GM12865 (cell line): ENCODE results near the gene SCG3.
"Not testable (repeated sequence)": the region's sequence is repeated elsewhere in the genome, so short reads cannot be mapped to it uniquely, and the experiment has no call there.

Experiments used
- DNase-seq: peaks from one replicate; pipeline ENCODE4 v3.0.0; 2010; ENCODE audit warnings: low read depth
- H3K4me3 ChIP-seq: 2 replicates; pipeline ENCODE4 v1.5.1; 2011; ENCODE audit warnings: mild to moderate bottlenecking, low read depth, low read length, control low read depth
- CTCF ChIP-seq: IDR thresholded peaks from 2 replicates; pipeline ENCODE4 v1.5.1; 2011; ENCODE audit warnings: low read length, control low read depth, low read depth, inconsistent platforms; ENCODE audit not compliant: insufficient read depth; ENCODE audit errors: missing control alignments

Gene SCG3

GRCh38 chr15:51681303-51681963 is at the start of gene SCG3:
TSS of gene SCG3 (plus strand) at chr15:51681503. CDS start at chr15:51681756, 253 bp downstream.
- H3K4me3 ChIP-seq: no peak within 1 kb of the TSS
- peak; percentile 36 for DNase-seq
- no peak for TF ChIP-seq CTCF

GRCh38 chr15:51634591-51635198 is 46.6 kb upstream of the SCG3 start:
- TF ChIP-seq CTCF: no peak
- DNase-seq: peak; percentile 24

GRCh38 chr15:51641490-51642130 is 39.7 kb upstream of the SCG3 start:
- H3K4me3 ChIP-seq: no peak overlapping the region
- no peak for DNase-seq
- TF ChIP-seq CTCF: no peak

More at GRCh38 chr15:51634591-51635198, 46.6 kb upstream of the SCG3 start:
- no peak overlapping the region for H3K4me3 ChIP-seq

- no peak for DNase-seq
- TF ChIP-seq CTCF: no peak
- H3K4me3 ChIP-seq: no peak overlapping the region
Measured at GRCh38 chr15:51642696-51643095, 38.6 kb upstream of the SCG3 start.

- peak; percentile 11 for DNase-seq
- TF ChIP-seq CTCF: no peak
- H3K4me3 ChIP-seq: no peak overlapping the region
Measured at GRCh38 chr15:51647128-51647562, 34.2 kb upstream of the SCG3 start.

- not testable (repeated sequence) for DNase-seq, H3K4me3 ChIP-seq
Measured at GRCh38 chr15:51648101-51648500, 33.2 kb upstream of the SCG3 start.

- not testable (repeated sequence) for H3K4me3 ChIP-seq, DNase-seq
Measured at GRCh38 chr15:51648643-51649042, 32.7 kb upstream of the SCG3 start.
